Muscle layer of duodenum (tissue), 2 donors: ENCODE measurements around the gene IL19.
"Not testable (repeated sequence)": the region's sequence is repeated elsewhere in the genome, so short reads cannot be mapped to it uniquely, and the experiment has no call there.

Experiments used
- H3K27ac ChIP-seq: one replicate; pipeline ENCODE4 v1.7.0; 2013; ENCODE audit warnings: mild to moderate bottlenecking, low read length
- H3K27me3 ChIP-seq: one replicate; pipeline ENCODE4 v1.7.0; 2013; ENCODE audit warnings: low read depth, mild to moderate bottlenecking, control low read depth, low read length
- H3K36me3 ChIP-seq, 2 donors: one replicate each; pipeline ENCODE4 v1.7.0; 2013; ENCODE audit warnings: low read length in 2 of 2, control low read depth in 1 of 2, mild to moderate bottlenecking in 1 of 2; ENCODE audit not compliant: insufficient read depth in 2 of 2, control insufficient read depth in 1 of 2
- H3K4me1 ChIP-seq, 2 donors: one replicate each; pipeline ENCODE4 v1.7.0; 2013; ENCODE audit warnings: low read length in 2 of 2, mild to moderate bottlenecking in 2 of 2, control low read depth in 1 of 2, moderate library complexity in 1 of 2; ENCODE audit not compliant: insufficient read depth in 2 of 2, control insufficient read depth in 1 of 2
- H3K4me3 ChIP-seq, 2 donors: one replicate each; pipeline ENCODE4 v1.7.0; 2013; ENCODE audit warnings: low read length in 2 of 2, low read depth in 1 of 2, mild to moderate bottlenecking in 1 of 2
- H3K9me3 ChIP-seq, 2 donors: one replicate each; pipeline ENCODE4 v1.7.0; 2013; ENCODE audit warnings: low read length in 2 of 2, control low read depth in 1 of 2, mild to moderate bottlenecking in 1 of 2; ENCODE audit not compliant: control insufficient read depth in 1 of 2
- donor health status: healthy.

Gene IL19

GRCh38 chr1:206853696-206854095 is 83.1 kb downstream of the IL19 start:
- not testable (repeated sequence) for H3K27ac ChIP-seq, H3K9me3 ChIP-seq, H3K27me3 ChIP-seq, H3K4me3 ChIP-seq, H3K36me3 ChIP-seq, H3K4me1 ChIP-seq

- Histone ChIP-seq H3K4me3 (no peak overlapping the region), H3K27ac (no peak overlapping the region), H3K36me3 (no peaks in the 10 kb centered on the region), H3K9me3 (peaks cover 0 to 5% of the 10 kb centered on the region in 2 donors), H3K4me1 (no peaks in the 10 kb centered on the region), H3K27me3 (no peaks in the 10 kb centered on the region)
Observed at GRCh38 chr1:206854401-206855129, 84.0 kb downstream of the IL19 start.

- no peak overlapping the region for H3K27ac ChIP-seq
- peaks cover 0 to 5% of the 10 kb centered on the region in 2 donors for H3K9me3 ChIP-seq
- no peaks in the 10 kb centered on the region for H3K4me1 ChIP-seq
Observed at GRCh38 chr1:206855859-206856258, 85.3 kb downstream of the IL19 start.

GRCh38 chr1:206856674-206857464 is 86.3 kb downstream of the IL19 start:
- H3K4me3 ChIP-seq = no peak overlapping the region
- no peaks in the 10 kb centered on the region for H3K4me1 ChIP-seq
- no peaks in the 10 kb centered on the region for H3K36me3 ChIP-seq
- H3K9me3 ChIP-seq = peaks cover 0 to 5% of the 10 kb centered on the region in 2 donors
- H3K27ac ChIP-seq = no peak overlapping the region
- H3K27me3 ChIP-seq = no peaks in the 10 kb centered on the region

More at GRCh38 chr1:206855859-206856258, 85.3 kb downstream of the IL19 start:
- Histone ChIP-seq H3K36me3 (no peaks in the 10 kb centered on the region), H3K4me3 (no peak overlapping the region), H3K27me3 (no peaks in the 10 kb centered on the region)

- H3K4me3 ChIP-seq = no peak overlapping the region
- no peaks in the 10 kb centered on the region for H3K9me3 ChIP-seq
- no peak overlapping the region for H3K27ac ChIP-seq
- no peaks in the 10 kb centered on the region for H3K4me1 ChIP-seq
- no peaks in the 10 kb centered on the region for H3K36me3 ChIP-seq
- no peaks in the 10 kb centered on the region for H3K27me3 ChIP-seq
Observed at GRCh38 chr1:206859082-206859521, 88.5 kb downstream of the IL19 start.

DNA sequence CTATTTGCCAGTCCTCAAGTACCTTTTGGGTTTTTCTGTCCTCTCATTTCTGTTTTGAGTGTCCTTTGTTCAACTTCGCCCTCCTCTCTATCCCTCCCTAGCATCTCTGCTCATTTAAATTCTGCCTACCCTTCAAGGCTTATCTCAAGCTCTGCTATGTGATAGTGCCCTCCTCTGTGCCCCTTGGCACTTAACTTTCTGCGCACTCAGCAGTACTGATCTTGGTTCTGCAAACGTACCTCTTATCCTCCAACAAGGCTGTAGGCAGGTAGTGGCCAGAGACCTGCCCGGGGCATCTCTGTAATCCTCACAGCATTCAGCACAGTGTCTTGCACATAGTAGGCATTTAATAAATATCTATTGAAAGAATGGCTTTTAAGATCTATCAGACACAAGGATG is 89.6 kb downstream of the IL19 start:
- Histone ChIP-seq H3K9me3 (no peaks in the 10 kb centered on the region), H3K27ac (no peak overlapping the region), H3K36me3 (no peaks in the 10 kb centered on the region), H3K4me3 (no peak overlapping the region), H3K4me1 (no peaks in the 10 kb centered on the region), H3K27me3 (no peaks in the 10 kb centered on the region)

DNA sequence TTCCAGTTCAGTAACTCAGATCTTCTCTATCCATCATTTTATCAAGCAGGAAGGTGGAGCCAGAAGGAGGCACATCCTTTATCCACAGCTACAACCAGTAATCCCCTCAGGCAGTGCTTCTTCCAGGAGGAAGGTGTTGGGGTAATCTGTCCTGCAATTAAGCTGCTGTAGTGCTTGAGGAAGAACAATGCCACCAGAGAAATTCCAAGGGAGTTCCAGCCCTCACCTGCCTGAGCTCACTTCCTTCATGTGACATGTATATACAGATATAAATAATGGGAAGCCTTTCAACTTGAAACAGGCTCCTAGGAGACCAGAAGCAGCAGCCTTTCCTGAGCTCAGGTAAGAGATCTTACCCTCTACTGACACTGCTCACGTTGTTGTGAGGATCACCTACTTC is 92.7 kb downstream of the IL19 start:
- Histone ChIP-seq H3K9me3 (no peaks in the 10 kb centered on the region), H3K27ac (no peak overlapping the region), H3K36me3 (no peaks in the 10 kb centered on the region), H3K4me3 (no peak overlapping the region), H3K4me1 (no peaks in the 10 kb centered on the region), H3K27me3 (no peaks in the 10 kb centered on the region)

DNA sequence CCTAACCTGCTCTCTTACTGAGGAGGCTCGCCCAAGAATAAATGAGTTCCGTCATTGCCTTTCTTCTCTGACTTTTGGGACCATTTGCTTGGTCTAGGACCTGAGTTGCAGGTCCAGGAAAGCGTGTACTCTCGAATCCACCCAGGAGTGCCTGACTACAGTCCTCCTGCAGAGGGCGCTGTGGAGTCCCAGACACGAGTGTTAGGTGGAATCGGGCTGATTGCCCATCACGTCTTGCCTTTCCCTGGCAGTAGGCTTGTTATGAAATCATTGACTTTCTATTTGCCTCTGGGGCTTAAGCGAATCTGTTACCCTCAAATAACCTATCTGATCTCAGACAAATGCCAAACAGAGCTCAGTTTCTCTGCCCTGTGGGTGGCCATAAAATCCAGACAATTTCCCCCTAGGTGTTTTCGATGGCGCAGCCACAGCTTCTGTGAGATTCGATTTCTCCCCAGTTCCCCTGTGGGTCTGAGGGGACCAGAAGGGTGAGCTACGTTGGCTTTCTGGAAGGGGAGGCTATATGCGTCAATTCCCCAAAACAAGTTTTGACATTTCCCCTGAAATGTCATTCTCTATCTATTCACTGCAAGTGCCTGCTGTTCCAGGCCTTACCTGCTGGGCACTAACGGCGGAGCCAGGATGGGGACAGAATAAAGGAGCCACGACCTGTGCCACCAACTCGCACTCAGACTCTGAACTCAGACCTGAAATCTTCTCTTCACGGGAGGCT is 94.5 kb downstream of the IL19 start, which contains the start of gene IL20:
Gene IL20, plus strand, starts transcription at position 685 of the 733 bp plus-strand sequence. CDS start 230 bp downstream, outside the sequence.
- Histone ChIP-seq H3K9me3 (no peaks in the 10 kb centered on the region), H3K36me3 (no peaks in the 10 kb centered on the region), H3K27me3 (no peaks in the 10 kb centered on the region), H3K27ac (no peak within 1 kb of the TSS), H3K4me1 (no peaks in the 10 kb centered on the region), H3K4me3 (no peak within 1 kb of the TSS)

- H3K4me1 ChIP-seq = no peaks in the 10 kb centered on the region
- no peaks in the 10 kb centered on the region for H3K27me3 ChIP-seq
- no peaks in the 10 kb centered on the region for H3K9me3 ChIP-seq
- H3K36me3 ChIP-seq = no peaks in the 10 kb centered on the region
- H3K27ac ChIP-seq = no peak overlapping the region
- no peak overlapping the region for H3K4me3 ChIP-seq
Observed at GRCh38 chr1:206866062-206866461, 95.5 kb downstream of the IL19 start.

DNA sequence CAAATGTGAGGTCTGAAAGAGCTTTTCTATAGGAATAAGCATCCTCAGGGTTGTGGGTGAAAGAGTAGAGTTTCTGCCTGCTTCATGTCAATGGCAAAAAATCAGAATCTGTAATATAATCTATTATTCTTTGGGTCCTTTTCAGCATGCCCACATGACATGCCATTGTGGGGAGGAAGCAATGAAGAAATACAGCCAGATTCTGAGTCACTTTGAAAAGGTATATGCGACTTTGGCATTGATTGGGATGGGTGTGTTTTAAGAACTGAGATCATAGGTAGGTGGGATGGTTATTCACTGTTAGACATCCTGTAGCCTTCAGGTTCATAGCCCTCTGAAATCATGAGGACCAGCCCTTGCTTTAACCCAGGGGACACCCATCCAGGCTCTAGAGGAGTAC is 96.7 kb downstream of the IL19 start:
- no peak overlapping the region for H3K4me3 ChIP-seq
- H3K27ac ChIP-seq = no peak overlapping the region

DNA sequence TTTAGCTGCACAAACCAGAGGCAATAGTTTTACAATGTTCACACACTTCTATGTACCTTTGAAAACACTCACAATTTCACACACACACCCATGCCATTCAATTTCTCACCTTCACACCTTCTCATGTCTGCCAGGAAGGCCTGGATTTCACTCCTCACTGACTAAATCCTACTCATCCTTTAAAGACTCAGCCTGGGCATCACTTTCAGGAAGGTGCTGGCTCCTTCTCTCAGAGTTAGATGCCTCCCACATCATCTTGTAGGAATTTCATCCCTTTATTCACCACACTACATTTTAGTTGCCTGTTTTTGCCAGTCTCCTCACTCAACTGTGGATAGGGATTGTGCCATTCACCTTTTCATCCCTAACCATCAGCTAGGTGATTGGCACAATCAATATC is 97.1 kb downstream of the IL19 start:
- no peaks in the 10 kb centered on the region for H3K36me3 ChIP-seq
- peaks cover 5% of the 10 kb centered on the region in 2 donors for H3K9me3 ChIP-seq
- H3K4me1 ChIP-seq = no peaks in the 10 kb centered on the region

More for the DNA sequence above, 96.7 kb downstream of the IL19 start:
- Histone ChIP-seq H3K36me3 (no peaks in the 10 kb centered on the region), H3K9me3 (peaks cover 0 to under 1% of the 10 kb centered on the region in 2 donors), H3K4me1 (no peaks in the 10 kb centered on the region), H3K27me3 (no peaks in the 10 kb centered on the region)

More for the DNA sequence above, 97.1 kb downstream of the IL19 start:
- Histone ChIP-seq H3K27ac (no peak overlapping the region), H3K4me3 (no peak overlapping the region), H3K27me3 (no peaks in the 10 kb centered on the region)
